Endothelial cell of umbilical vein (primary cell): Measurements from ENCODE around the gene SNAPIN. TPM values are rescaled to one million over a fixed set of nuclear protein-coding genes. Genes with fewer than 3 reads are reported as not detected.

Source experiments
- BruUV-seq: library from RNA; stranded (reverse); fragments of 400-500 nt; replicated peaks from 2 replicates; lab custom pipeline; 2021; lab: Mats Ljungman, UMichigan
- CTCF ChIA-PET: fragments of 300-600, 350-600 bp; sonication (Branson Sonifier 250); formaldehyde crosslinking; loops from one replicate; lab custom pipeline; 2021; ENCODE audit warnings: antibody characterized with exemption, inconsistent platforms; lab: Charles Lee
- POLR2A ChIA-PET: fragments of 300-600, 350-600 bp; sonication (Branson Sonifier 250); formaldehyde crosslinking; loops from one replicate; lab custom pipeline; 2021; ENCODE audit warnings: antibody characterized with exemption, inconsistent platforms; lab: Charles Lee
- DNase-seq: peaks from one replicate; pipeline ENCODE4 v3.0.0-alpha.2; 2011; ENCODE audit warnings: low read depth, low spot score
- FAIRE-seq: peaks from 2 replicates; lab custom pipeline; 2011; peaks lifted over from hg19 to GRCh38; lab: Jason Lieb, UNC
- H2AFZ ChIP-seq: 2 replicates; pipeline ENCODE4 v1.6.0; 2012; ENCODE audit warnings: low read depth, low read length, control low read depth, inconsistent platforms
- H3K27ac ChIP-seq: 2 replicates; pipeline ENCODE4 v1.5.1; 2011; ENCODE audit warnings: low read depth, mild to moderate bottlenecking, control low read depth, low read length, moderate library complexity; ENCODE audit not compliant: insufficient read depth
- H3K27me3 ChIP-seq, 2 experiments: 2 replicates each; pipeline versions ENCODE4 v1.6.0 to v1.6.1; 2011; ENCODE audit warnings: low read length in 2 of 2, mixed read lengths in 1 of 2; ENCODE audit not compliant: control insufficient read depth in 2 of 2, insufficient read depth in 2 of 2
- H3K36me3 ChIP-seq, 2 experiments: 2 replicates in 1 of 2; 3 replicates in 1 of 2; pipeline ENCODE4 v1.5.1; 2011; ENCODE audit warnings: low read length in 2 of 2, mild to moderate bottlenecking in 1 of 2, moderate library complexity in 1 of 2; ENCODE audit not compliant: control insufficient read depth in 2 of 2, insufficient read depth in 2 of 2; ENCODE audit errors: extremely low read depth in 1 of 2
- H3K4me1 ChIP-seq: 3 replicates; pipeline ENCODE4 v1.5.1; 2011; ENCODE audit warnings: mild to moderate bottlenecking, low read length; ENCODE audit not compliant: control insufficient read depth, insufficient read depth; ENCODE audit errors: extremely low read depth
- H3K4me2 ChIP-seq: 2 replicates; pipeline ENCODE4 v1.6.1; 2011; ENCODE audit warnings: low read length, control low read depth, mixed read lengths; ENCODE audit not compliant: insufficient read depth
- H3K4me3 ChIP-seq, 3 experiments: fragments of 200-600 bp in 1 of 3; sonication (generic), shearing (Covaris generic) in 1 of 3; replicated peaks in 1 of 3; 2 replicates each; pipeline ENCODE4 v1.5.1; 2011 to 2016; ENCODE audit warnings: control low read depth in 3 of 3, low read length in 3 of 3, mild to moderate bottlenecking in 2 of 3, inconsistent platforms in 1 of 3, low read depth in 1 of 3, moderate library complexity in 1 of 3; ENCODE audit not compliant: insufficient read depth in 1 of 3
- H3K79me2 ChIP-seq: 2 replicates; pipeline ENCODE4 v1.6.0; 2012; ENCODE audit warnings: low read length, inconsistent platforms; ENCODE audit not compliant: control insufficient read depth, insufficient read depth
- H3K9ac ChIP-seq: replicated peaks from 2 replicates; pipeline ENCODE3; 2011; ENCODE audit warnings: low read length, control low read depth; ENCODE audit not compliant: insufficient read depth; ENCODE audit errors: extremely low read depth
- H3K9me1 ChIP-seq: replicated peaks from 3 replicates; pipeline ENCODE4 v1.6.0; 2011; ENCODE audit warnings: mild to moderate bottlenecking, low read length; ENCODE audit not compliant: control insufficient read depth, insufficient read depth; ENCODE audit errors: extremely low read depth
- H3K9me3 ChIP-seq: replicated peaks from 2 replicates; pipeline ENCODE4 v1.5.1; 2012; ENCODE audit warnings: low read length, inconsistent platforms; ENCODE audit not compliant: control insufficient read depth, insufficient read depth
- H4K20me1 ChIP-seq: replicated peaks from 2 replicates; pipeline ENCODE3; 2011; ENCODE audit warnings: mild to moderate bottlenecking, low read length; ENCODE audit not compliant: control insufficient read depth, insufficient read depth; ENCODE audit errors: extremely low read depth
- CTCF ChIP-seq, 2 donors: IDR thresholded peaks; 1 replicate in 1 of 2; 2 replicates in 1 of 2; pipeline ENCODE4 v1.5.1; 2011; ENCODE audit warnings: low read length in 2 of 2, mild to moderate bottlenecking in 2 of 2, moderate library complexity in 2 of 2, control low read depth in 1 of 2, inconsistent platforms in 1 of 2, low read depth in 1 of 2; ENCODE audit not compliant: insufficient read depth in 1 of 2; ENCODE audit errors: extremely low read depth in 1 of 2
- EZH2 ChIP-seq: IDR thresholded peaks from 2 replicates; pipeline ENCODE4 v1.6.1; 2012; ENCODE audit warnings: borderline replicate concordance, low read depth, mild to moderate bottlenecking, moderate library complexity, low read length, inconsistent platforms; ENCODE audit not compliant: severe bottlenecking
- FOS ChIP-seq: IDR thresholded peaks from 2 replicates; pipeline ENCODE4 v1.6.1; 2011; ENCODE audit warnings: mild to moderate bottlenecking, low read length, moderate library complexity, borderline replicate concordance; ENCODE audit not compliant: insufficient read depth
- GATA2 ChIP-seq: IDR thresholded peaks from 2 replicates; pipeline ENCODE4 v1.7.0; 2011; ENCODE audit warnings: low read depth, mild to moderate bottlenecking, moderate library complexity, mixed read lengths, low read length; ENCODE audit not compliant: insufficient read length, insufficient read depth
- JUN ChIP-seq: IDR thresholded peaks from 2 replicates; pipeline ENCODE4 v1.6.1; 2011; ENCODE audit warnings: borderline replicate concordance, low read depth; ENCODE audit not compliant: insufficient read length, insufficient read depth
- MAX ChIP-seq: IDR thresholded peaks from 2 replicates; pipeline ENCODE4 v1.6.1; 2011; ENCODE audit not compliant: insufficient read depth, insufficient read length
- MYC ChIP-seq: IDR thresholded peaks from one replicate; pipeline ENCODE4 v1.6.1; 2011; ENCODE audit warnings: mild to moderate bottlenecking, low read depth, low read length
- POLR2A ChIP-seq: IDR thresholded peaks from 2 replicates; pipeline ENCODE4 v1.6.1; 2012; ENCODE audit warnings: low read depth, mild to moderate bottlenecking, control low read depth, low read length
- POLR2AphosphoS5 ChIP-seq: IDR thresholded peaks from 2 replicates; pipeline ENCODE4 v1.6.1; 2012; ENCODE audit warnings: low read depth, mild to moderate bottlenecking, control low read depth, low read length, moderate library complexity; ENCODE audit not compliant: insufficient read depth
- dilution Hi-C: fragments of 300-500 bp; cut with MboI; formaldehyde crosslinking; loops from one replicate; pipeline ENCODE4 v1.15.0; 2019; ENCODE audit warnings: low sequenced_read_pairs; ENCODE audit not compliant: extremely low pct_ligation_motif_present
- intact Hi-C: fragments of 100-400 bp; cut with micrococcal nuclease; formaldehyde crosslinking; loops from one replicate; pipeline ENCODE4 v1.10.0; 2022
- polyA plus RNA-seq, 4 experiments: library from polyadenylated mRNA; depleted of rRNA in 3 of 4; stranded (reverse) in 3 of 4; unstranded in 1 of 4; fragments of >200 nt; gene quantifications; 2 replicates each; pipeline versions ENCODE4 v1.2.1 to v1.2.3, GENCODE V29; 2011 to 2012; ENCODE audit warnings: missing spikeins in 1 of 4
- total RNA-seq: library from RNA; stranded (reverse); gene quantifications from 2 replicates; pipeline ENCODE4 v1.2.3, GENCODE V29; 2021

SNAPIN gene
- total and polyA plus RNA-seq, 2 donors (not counting 3 experiments of a cell fraction or from before 2014, with no cell fraction given): 36.8 to 55.1 TPM

- TF ChIP-seq MAX: no peak
- TF ChIP-seq POLR2AphosphoS5: no peak
- no peak for TF ChIP-seq JUN
- TF ChIP-seq POLR2A: no peak
- no peak for TF ChIP-seq CTCF (IDR thresholded peaks at IDR 0.05; ENCODE audit: extremely low read depth in 1 of 2, insufficient read depth in 1 of 2, low read depth in 1 of 2, low read length in 2 of 2)
- TF ChIP-seq GATA2: no peak
- TF ChIP-seq MYC: no peak
- TF ChIP-seq FOS: no peak
- no peak for TF ChIP-seq EZH2
- ChIA-PET POLR2A (no interaction called here), CTCF (interaction anchor here (1.3 kb wide), 1 partner anchor 77 kb away, joined by 6 read pairs; no protein-coding TSS in a partner anchor)
- Histone ChIP-seq H4K20me1 (no peaks in the 10 kb centered on the region), H3K36me3 (peaks cover 7 to 14% of the 10 kb centered on the region in 2 experiments), H3K27ac (no peak overlapping the region), H3K79me2 (no peaks in the 10 kb centered on the region), H3K4me3 (no peak overlapping the region), H3K9me3 (no peaks in the 10 kb centered on the region), H3K9me1 (no peaks in the 10 kb centered on the region), H2AFZ (no peak overlapping the region), H3K9ac (no peak overlapping the region), H3K4me2 (no peak overlapping the region), H3K27me3 (no peaks in the 10 kb centered on the region), H3K4me1 (peaks cover 8% of the 10 kb centered on the region)
- dilution Hi-C loops (no loop called here), intact Hi-C loops (no loop called here)
- DNase-seq: no peak
- FAIRE-seq: no peak
- BruUV-seq: no TSS peak
Observed at GRCh38 chr1:153649863-153650235, 8.7 kb upstream of the SNAPIN start.
